Epithelial cell of proximal tubule (primary cell): ENCODE data around the gene BTBD6. TPM values are rescaled to one million over a fixed set of nuclear protein-coding genes. Genes with fewer than 3 reads are reported as not detected.

Experiments used
- DNase-seq: peaks from one replicate; pipeline ENCODE4 v3.0.0-alpha.2; 2011; ENCODE audit warnings: low read depth
- H3K4me3 ChIP-seq: 2 replicates; pipeline ENCODE4 v1.5.1; 2011; ENCODE audit warnings: low read depth, mild to moderate bottlenecking, low read length
- CTCF ChIP-seq: conservative IDR thresholded peaks from 2 replicates; pipeline ENCODE4 v1.5.1; 2012; ENCODE audit warnings: low read depth, mild to moderate bottlenecking, low read length
- total RNA-seq: library from RNA; depleted of rRNA; stranded (reverse); fragments of >200 nt; gene quantifications from 2 replicates; pipeline ENCODE4 v1.2.3, GENCODE V29; 2015

Gene BTBD6
- total RNA-seq, 1 donor from 2014 or later = 39.4 TPM

- no peak overlapping the region for H3K4me3 ChIP-seq
- TF ChIP-seq CTCF = no peak
- no peak for DNase-seq
These were observed 41.5 kb upstream of the BTBD6 start for GRCh38 chr14:105206873-105207272.

DNA sequence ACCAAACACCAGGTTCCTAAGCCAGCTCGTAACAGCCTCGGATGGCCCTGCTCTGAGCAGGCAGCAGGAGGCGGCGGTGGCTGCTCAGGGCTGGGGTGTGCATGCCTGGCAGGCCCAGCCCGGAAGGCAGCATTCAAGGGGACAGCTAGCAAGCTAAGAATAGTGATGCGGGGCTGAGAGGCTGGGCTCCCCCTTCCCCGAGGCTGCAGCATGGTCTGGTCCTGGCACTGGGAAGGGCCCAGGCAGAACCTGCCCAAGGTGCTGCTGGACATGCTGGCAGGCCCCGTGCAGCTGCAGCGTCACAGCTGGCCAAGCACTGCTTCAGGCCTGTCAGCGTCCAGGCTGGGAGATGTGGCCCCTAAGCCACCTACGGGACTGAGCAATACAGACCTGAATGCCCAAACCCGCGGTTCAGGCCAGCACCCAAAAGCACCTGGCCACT, 40.9 kb upstream of the BTBD6 start:
- no peak overlapping the region for H3K4me3 ChIP-seq
- DNase-seq = no peak

DNA sequence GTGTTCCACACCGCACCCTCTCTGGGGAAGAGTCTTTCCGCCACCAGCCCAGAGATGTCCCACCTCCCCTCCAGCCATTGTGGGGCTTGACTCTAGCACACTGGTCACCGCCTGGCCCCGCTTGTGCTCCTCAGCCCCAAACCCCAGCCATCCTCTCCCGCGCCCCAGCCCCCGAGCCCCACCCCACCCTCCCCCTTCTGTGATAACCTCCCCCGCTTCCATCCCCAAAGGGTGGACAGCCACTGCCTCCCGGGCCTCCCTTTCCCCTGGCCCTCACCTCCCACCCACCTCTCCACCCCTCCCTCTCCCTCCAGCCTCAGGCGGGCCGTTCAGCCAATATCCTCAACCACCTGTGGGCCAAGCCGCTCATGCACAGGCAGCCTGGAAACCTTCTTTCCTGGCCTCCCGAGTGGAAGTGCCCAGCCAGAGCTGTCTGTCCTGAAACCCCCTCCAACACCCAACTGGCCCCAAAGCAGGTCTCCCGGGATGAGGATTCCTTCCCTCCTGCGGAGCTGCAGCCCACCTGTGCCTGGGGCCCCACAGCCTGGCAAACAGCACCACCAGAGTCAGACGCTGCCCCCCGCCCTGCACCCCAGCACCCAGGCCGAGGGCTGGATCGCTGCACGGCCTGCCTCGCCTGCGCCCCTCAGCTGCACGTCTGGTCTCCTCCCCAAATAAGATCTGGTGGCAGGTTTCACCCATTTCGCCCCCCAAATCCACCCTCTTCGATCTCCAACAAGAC, 40.2 kb upstream of the BTBD6 start:
- no peak for TF ChIP-seq CTCF
- no peak overlapping the region for H3K4me3 ChIP-seq
- DNase-seq = no peak

More for the DNA sequence above, 40.9 kb upstream of the BTBD6 start:
- no peak for TF ChIP-seq CTCF

GRCh38 chr14:105208738-105209075, 39.6 kb upstream of the BTBD6 start:
- no peak overlapping the region for H3K4me3 ChIP-seq
- no peak for DNase-seq
- no peak for TF ChIP-seq CTCF

GRCh38 chr14:105209091-105209490, 39.2 kb upstream of the BTBD6 start:
- H3K4me3 ChIP-seq = no peak overlapping the region
- DNase-seq = no peak
- TF ChIP-seq CTCF = no peak

- DNase-seq = no peak
- H3K4me3 ChIP-seq = no peak overlapping the region
- no peak for TF ChIP-seq CTCF
These were observed 38.7 kb upstream of the BTBD6 start for GRCh38 chr14:105209646-105210045.
